NCI-H2081 treated with DMSO at 0.1 percent for 48 hours (cell line): Measurements from ENCODE around the gene LGALSL.
"Not testable (repeated sequence)": the region's sequence is repeated elsewhere in the genome, so short reads cannot be mapped to it uniquely, and the experiment has no call there.

ENCODE experiments used
- DNase-seq: peaks from one replicate; lab custom pipeline; 2025; lab: John Stamatoyannopoulos, UW

The LGALSL gene

GRCh38 chr2:64442801-64443429, 11.0 kb upstream of the LGALSL start:
- no peak for DNase-seq

- DNase-seq: not testable (repeated sequence)
These were observed 8.0 kb upstream of the LGALSL start for GRCh38 chr2:64445970-64446369.

DNA sequence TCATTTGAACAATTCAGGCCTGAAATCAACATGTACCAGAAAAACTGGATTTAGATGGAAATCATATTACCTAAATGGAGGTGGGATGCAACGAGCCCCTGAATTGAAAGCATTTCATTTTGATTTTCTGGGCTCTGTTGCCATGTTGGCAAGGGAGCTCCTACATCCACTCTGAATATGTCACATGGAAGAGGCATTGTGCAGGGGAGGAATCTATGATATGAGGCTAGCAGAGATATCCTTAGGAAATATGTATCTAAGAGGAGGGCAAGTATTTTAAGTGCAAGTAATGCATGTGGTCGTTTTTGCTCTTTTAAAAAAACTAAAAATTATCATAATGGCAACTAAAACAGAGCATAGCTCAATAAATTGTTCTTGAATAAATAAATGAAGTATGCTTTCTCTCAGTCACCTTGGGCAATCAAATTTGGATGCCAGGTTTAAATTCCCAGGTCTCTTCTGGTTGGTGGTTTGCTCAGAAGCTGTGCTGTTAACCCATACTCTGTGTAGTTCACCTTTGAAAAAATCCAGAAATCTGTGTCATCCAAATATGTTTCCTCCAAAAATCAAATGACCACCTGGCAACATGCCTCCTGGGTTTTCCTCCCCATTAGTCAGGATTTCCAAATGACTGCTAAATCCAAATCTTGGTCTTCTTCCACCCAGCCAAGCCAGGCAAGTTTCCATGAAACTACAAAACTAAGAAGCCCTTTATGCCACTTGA, 6.5 kb upstream of the LGALSL start:
- no peak for DNase-seq

DNA sequence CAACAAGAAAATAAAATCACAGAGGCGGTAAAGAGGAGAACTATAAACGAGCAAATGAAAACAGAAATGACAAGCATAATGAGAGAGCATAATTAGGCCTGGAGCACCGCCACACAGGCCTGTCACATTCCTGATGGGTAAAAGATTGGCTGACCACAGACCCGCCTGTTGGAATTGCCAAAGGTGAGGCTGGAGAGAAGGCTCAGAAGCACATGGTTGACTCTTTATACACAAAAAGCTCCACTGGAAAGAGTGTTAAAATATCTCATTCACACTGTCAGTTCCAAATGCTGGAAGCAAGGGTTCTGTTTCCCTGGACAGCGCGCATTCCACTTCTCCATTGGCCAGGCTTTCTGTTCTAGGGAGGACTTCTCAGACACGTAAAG, 5.9 kb upstream of the LGALSL start:
- no peak for DNase-seq

DNA sequence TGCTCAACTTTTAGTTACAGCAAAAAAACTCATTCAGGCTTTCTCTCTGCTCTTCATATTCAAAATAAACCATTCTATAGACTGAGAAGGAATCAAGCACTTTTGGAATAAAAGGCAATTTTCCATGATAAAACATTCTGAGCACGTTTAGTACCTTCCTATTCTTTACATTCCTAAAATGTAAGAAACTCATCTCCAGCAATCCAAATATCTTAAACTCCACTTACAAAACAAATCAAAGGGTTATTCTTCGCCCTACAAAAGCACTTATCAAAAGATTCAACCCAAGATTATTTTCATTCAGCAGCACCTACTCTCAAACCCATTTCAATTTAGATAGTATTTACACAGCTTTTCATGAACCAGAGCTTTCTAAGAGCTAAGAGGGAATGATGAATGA, 2.9 kb upstream of the LGALSL start:
- DNase-seq: no peak

DNA sequence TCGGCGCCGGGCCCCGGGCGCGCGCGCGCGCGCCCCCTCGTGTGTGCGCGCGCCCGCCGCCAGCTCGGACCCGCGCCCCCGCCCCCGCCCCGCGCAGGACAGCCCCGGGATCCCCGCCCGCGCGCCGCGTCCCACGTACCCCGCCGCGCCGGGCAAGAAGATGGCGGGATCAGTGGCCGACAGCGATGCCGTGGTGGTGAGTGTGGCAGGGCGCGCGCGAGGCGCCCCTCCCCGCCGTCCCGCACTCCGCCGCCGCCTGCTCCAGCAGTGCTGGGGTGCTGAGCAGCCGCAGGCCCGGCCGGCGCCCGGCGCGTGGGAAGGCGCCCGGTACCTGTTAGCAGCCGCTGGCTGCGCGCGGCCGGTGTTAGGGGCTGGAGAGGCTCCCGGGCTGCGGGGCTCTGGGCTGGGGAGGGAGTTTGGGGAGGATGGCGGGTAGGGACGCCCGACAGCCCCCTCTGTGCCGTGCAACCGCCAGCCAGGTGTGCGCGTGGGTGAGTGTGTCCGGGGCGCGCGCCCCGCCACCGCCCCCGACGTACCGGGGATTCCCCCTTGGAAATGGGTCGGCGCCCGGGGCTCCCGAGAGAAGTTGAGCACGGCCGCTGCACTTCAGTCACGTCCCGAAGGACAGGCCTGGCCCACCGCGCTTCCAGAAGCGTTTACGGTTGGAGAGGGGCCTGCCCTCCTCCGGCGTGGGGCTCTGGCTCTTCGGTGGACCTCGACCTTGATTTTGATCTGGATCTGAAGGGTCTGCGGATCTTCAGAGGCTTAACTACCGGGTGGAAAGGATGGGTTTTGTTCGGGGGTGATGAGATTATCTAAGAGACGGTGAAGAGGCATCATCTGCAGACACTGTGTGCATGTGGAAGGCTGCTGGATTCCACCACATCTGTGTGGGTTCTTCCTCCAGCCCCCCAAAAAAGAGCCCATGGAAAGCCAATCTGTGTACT, 697 bp downstream of the LGALSL start:
- no peak for DNase-seq

DNA sequence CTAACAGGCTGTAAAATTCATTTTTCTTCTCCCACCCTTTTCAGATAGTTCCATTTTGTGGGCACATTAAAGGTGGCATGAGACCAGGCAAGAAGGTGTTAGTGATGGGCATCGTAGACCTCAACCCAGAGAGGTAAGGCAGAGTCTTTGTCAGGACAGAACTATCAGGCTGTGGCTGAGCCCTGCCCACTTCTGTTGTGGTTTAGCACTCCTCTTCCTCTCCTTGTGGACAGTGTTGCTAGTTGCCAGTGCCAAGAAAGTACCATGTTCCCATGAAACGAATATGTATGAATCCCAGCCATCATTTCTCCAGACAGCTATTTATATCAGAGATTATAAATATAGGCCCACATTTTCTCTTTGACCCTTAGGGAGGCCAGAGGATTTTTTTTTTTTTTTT, 1.6 kb downstream of the LGALSL start:
- no peak for DNase-seq

- DNase-seq: no peak
These were observed 2.3 kb downstream of the LGALSL start for GRCh38 chr2:64456293-64456692.

GRCh38 chr2:64457524-64457923, 3.6 kb downstream of the LGALSL start:
- no peak for DNase-seq

- no peak for DNase-seq
These were observed 5.6 kb downstream of the LGALSL start for GRCh38 chr2:64459575-64459974.

GRCh38 chr2:64460330-64460729, 6.4 kb downstream of the LGALSL start:
- no peak for DNase-seq

DNA sequence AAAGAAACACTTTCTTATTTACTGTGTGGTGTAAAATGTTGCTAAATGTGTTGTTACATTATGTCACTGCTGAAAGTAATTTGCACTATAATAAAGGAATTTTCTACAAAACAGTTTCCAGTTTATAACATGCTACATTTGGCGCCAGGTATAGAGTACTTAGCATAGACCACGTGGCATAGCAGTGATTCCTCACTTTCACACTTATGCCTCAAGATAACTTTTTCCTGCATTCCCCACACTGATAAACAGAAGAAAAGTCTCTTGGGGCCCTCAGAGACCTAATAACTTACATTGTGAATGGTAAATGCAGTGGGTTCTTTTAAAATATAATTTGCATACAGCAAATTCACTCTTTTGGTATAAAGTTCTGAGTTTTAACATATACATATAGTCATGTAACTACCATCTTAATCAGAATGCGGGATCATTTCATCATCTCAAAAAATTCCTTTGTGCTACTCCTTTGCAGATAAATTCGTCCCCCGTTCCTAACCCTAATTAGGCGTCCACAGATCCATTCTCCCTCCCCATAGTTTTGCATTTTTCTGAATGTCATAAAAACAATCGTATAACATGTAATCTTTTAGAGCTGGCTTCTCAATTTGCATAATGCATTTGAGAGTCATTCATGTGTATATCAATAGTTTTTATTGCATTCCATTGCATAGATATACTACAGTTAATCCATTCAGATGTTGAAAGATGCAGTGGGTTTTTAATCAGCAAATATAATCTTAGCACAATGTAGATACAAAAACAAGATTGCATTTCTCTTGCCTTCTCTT, 7.5 kb downstream of the LGALSL start:
- no peak for DNase-seq

DNA sequence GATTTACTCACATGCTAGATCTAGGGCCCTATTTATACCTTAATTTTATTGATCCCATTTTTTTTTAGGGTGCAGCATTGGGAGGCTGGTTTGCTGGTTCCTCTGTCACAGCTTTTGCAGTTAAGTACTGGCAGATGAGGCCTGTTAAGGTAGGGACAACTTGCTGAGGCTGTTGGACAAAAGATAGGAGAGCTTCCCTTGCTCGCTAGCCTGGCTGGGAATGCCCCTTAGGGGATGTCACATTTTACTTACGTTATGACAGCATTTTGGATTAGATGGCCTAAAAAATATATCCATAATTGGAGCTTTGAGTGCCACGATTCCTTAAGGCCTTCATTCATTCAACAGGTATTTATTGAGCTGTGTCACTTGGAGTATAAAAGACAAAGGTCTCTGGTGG, 8.2 kb downstream of the LGALSL start:
- no peak for DNase-seq

GRCh38 chr2:64462940-64463700, 9.2 kb downstream of the LGALSL start:
- DNase-seq: no peak

GRCh38 chr2:64463781-64464180, 9.8 kb downstream of the LGALSL start:
- no peak for DNase-seq

GRCh38 chr2:64466478-64467085, 12.6 kb downstream of the LGALSL start:
- no peak for DNase-seq

DNA sequence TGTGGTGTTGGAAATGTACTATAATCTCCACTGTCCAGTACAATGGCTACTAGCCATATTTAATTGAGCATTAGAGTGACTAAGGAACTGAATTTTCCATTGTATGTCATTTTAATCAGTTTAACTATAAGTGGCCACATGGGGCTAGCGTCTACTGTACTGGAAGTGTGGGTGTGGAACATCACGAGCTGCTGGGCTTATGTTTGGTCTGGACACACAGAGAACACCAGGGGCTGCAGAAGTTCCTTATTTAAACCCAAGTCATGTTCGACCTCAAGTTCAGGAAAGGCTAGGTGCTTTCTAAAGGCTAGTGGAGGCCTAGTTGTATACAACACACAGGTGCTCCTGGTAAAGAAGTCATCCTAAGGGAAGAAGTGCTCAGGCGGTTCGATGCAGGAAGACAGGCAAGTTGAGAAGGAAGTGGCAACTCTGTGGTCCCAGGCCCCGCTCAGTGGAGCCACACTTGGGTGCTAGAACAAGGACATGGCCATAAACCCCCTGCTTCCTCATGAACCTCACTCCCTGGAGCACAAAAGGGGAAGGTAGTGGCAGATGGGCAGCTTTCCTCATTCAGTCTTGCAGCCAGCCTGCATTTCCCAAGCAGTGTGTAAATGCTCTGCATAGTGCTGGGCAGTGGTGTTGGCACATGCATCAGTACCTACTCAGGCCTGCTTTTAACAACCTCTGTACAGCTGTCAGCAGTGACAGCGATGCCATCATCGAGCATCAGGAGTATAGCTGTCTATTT, 13.3 kb downstream of the LGALSL start:
- no peak for DNase-seq

- DNase-seq: no peak
These were observed 15.3 kb downstream of the LGALSL start for GRCh38 chr2:64469261-64469660.

GRCh38 chr2:64470071-64470470, 16.1 kb downstream of the LGALSL start:
- DNase-seq: no peak

GRCh38 chr2:64470766-64471295, 16.9 kb downstream of the LGALSL start:
- DNase-seq: no peak
